Mesothelial cell of epicardium (in vitro differentiated cells): ENCODE data around the gene SYNE2. TPM values are rescaled to one million over a fixed set of nuclear protein-coding genes. Genes with fewer than 3 reads are reported as not detected.
"Not testable (repeated sequence)": the region's sequence is repeated elsewhere in the genome, so short reads cannot be mapped to it uniquely, and the experiment has no call there.

ENCODE experiments used
- DNase-seq, 2 experiments: peaks; one replicate each; pipeline ENCODE4 v3.0.0; 2021; ENCODE audit warnings: low spot score in 2 of 2; ENCODE audit not compliant: unreplicated experiment in 2 of 2
- H3K27ac Mint-ChIP-seq: 2 replicates; pipeline ENCODE4 v1.8.0; 2021; ENCODE audit warnings: mixed read lengths
- H3K27me3 Mint-ChIP-seq: 2 replicates; pipeline ENCODE4 v1.8.0; 2021; ENCODE audit warnings: low read depth, mixed read lengths
- H3K36me3 Mint-ChIP-seq: 2 replicates; pipeline ENCODE4 v1.8.0; 2021; ENCODE audit warnings: mixed read lengths
- H3K4me1 Mint-ChIP-seq: 2 replicates; pipeline ENCODE4 v1.8.0; 2021; ENCODE audit warnings: mixed read lengths
- H3K4me3 Mint-ChIP-seq: 2 replicates; pipeline ENCODE4 v1.8.0; 2021; ENCODE audit warnings: mild to moderate bottlenecking, moderate library complexity, mixed read lengths
- H3K9me3 Mint-ChIP-seq: 2 replicates; pipeline ENCODE4 v1.8.0; 2021; ENCODE audit warnings: mixed read lengths
- total RNA-seq: library from RNA; stranded (reverse); gene quantifications from 3 replicates; pipeline ENCODE4 v1.2.1, GENCODE V29; 2021
- TF ChIP-seq, protein P1 (sequence below): fragments of 200-600 bp; sonication (generic); IDR thresholded peaks from one replicate; pipeline ENCODE4 v1.5.0; 2021; ENCODE audit warnings: antibody characterized with exemption; ENCODE audit not compliant: unreplicated experiment

Gene SYNE2, protein sequence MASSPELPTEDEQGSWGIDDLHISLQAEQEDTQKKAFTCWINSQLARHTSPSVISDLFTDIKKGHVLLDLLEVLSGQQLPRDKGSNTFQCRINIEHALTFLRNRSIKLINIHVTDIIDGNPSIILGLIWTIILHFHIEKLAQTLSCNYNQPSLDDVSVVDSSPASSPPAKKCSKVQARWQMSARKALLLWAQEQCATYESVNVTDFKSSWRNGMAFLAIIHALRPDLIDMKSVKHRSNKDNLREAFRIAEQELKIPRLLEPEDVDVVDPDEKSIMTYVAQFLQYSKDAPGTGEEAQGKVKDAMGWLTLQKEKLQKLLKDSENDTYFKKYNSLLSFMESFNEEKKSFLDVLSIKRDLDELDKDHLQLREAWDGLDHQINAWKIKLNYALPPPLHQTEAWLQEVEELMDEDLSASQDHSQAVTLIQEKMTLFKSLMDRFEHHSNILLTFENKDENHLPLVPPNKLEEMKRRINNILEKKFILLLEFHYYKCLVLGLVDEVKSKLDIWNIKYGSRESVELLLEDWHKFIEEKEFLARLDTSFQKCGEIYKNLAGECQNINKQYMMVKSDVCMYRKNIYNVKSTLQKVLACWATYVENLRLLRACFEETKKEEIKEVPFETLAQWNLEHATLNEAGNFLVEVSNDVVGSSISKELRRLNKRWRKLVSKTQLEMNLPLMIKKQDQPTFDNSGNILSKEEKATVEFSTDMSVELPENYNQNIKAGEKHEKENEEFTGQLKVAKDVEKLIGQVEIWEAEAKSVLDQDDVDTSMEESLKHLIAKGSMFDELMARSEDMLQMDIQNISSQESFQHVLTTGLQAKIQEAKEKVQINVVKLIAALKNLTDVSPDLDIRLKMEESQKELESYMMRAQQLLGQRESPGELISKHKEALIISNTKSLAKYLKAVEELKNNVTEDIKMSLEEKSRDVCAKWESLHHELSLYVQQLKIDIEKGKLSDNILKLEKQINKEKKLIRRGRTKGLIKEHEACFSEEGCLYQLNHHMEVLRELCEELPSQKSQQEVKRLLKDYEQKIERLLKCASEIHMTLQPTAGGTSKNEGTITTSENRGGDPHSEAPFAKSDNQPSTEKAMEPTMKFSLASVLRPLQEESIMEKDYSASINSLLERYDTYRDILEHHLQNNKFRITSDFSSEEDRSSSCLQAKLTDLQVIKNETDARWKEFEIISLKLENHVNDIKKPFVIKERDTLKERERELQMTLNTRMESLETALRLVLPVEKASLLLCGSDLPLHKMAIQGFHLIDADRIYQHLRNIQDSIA (N-terminal part only)
- 84.6 to 87.1 TPM (median 85.3 TPM) in 3 replicates for total RNA-seq

DNA sequence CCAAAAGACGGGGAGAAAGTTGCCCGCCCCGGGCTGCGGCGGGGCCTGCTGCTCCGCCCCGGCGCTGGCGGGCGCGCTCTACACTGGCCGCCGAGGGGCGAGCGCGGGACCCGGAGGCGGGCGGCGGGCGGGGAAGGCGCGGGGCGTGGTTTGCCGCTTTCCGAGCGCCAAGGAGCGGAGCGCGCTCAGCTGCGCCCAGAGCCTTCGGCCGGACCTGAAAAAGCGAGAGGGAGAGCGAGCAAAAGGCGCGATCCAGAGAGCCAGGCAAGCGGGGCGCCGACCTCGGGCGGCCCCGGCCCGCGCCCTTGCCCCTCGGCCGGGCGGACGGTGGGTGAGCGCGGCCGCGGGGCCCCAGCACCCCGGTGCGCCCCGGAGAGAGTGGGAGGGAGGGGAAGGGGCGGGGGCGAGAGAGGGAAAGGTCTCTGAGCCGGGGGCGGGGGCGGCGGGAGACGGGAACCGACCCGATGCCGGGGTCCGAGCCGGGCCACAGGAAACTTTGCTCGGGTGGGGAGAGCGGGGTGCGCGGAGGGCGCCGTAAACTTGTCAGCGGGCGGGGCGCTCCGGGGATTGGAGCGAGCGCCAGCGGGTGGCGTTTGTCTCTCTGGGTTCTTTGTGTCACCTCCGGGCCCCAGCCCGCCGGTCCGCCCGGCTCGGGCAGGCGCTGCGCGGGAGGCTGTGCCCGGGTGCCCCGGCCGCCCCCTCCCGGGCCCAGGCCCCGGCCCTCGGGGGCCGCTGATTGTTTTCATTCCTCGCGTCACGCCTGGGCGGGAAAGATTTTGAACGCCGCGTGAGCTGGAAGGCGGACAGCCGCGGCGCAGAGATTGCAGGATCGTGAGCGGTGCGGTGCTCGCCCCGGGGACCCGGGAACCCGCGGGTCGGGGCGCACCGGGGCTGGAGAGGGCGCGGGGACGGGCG, at the start of gene SYNE2:
Gene SYNE2, plus strand, starts transcription at position 188 of the 915 bp plus-strand sequence. CDS start 56,145 bp downstream, outside the sequence.
- H3K36me3 Mint-ChIP-seq = no peaks in the 10 kb centered on the region
- peak within 1 kb of the TSS; percentile 93 for H3K27ac Mint-ChIP-seq
- TF ChIP-seq, protein P1, sequence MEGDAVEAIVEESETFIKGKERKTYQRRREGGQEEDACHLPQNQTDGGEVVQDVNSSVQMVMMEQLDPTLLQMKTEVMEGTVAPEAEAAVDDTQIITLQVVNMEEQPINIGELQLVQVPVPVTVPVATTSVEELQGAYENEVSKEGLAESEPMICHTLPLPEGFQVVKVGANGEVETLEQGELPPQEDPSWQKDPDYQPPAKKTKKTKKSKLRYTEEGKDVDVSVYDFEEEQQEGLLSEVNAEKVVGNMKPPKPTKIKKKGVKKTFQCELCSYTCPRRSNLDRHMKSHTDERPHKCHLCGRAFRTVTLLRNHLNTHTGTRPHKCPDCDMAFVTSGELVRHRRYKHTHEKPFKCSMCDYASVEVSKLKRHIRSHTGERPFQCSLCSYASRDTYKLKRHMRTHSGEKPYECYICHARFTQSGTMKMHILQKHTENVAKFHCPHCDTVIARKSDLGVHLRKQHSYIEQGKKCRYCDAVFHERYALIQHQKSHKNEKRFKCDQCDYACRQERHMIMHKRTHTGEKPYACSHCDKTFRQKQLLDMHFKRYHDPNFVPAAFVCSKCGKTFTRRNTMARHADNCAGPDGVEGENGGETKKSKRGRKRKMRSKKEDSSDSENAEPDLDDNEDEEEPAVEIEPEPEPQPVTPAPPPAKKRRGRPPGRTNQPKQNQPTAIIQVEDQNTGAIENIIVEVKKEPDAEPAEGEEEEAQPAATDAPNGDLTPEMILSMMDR = no peak
- H3K27me3 Mint-ChIP-seq = peaks cover 3% of the 10 kb centered on the region
- DNase-seq = peak; percentile 69 to 89
- no peaks in the 10 kb centered on the region for H3K9me3 Mint-ChIP-seq
- H3K4me1 Mint-ChIP-seq = peaks cover 28% of the 10 kb centered on the region
- peak within 1 kb of the TSS; percentile 96 for H3K4me3 Mint-ChIP-seq

DNA sequence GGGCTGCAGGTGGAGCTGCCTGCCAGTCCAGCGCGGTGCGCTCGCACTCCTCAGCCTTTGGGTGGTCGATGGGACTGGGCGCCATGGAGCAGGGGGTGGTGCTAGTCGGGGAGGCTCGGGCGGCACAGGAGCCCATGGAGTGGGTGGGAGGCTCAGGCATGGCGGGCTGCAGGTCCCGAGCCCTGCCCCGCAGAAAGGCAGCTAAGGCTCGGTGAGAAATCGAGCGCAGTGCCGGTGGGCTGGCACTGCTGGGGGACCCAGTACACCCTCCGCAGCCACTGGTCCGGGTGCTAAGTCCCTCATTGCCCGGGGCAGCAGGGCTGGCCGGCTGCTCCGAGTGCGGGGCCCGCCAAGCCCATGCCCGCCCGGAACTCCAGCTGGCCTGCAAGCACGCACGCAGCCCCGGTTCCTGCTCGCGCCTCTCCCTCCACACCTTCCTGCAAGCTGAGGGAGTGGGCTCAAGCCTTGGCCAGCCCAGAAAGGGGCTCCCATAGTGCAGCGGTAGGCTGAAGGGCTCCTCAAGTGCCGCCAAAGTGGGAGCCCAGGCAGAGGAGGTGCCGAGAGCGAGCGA, 49.5 kb upstream of the SYNE2 start:
- not testable (repeated sequence) for H3K27ac Mint-ChIP-seq, DNase-seq, H3K27me3 Mint-ChIP-seq, H3K4me1 Mint-ChIP-seq, H3K4me3 Mint-ChIP-seq, H3K36me3 Mint-ChIP-seq, H3K9me3 Mint-ChIP-seq

DNA sequence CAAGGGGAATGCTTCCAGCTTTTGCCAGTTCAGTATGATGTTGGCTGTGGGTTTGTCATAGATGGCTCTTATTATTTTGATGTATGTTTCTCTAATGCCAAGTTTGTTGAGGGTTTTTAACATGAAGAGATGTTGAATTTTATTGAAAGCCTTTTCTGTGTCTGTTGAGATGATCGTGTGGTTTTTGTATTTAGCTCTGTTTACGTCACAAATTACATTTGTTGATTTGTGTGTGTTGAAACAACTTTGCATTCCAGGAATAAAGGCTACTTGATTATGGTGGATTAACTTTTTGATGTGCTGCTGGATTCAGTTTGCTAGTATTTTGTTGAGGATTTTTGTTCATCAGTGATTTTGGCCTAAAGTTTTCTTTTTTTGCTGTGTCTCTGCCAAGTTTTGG, 46.7 kb upstream of the SYNE2 start:
- H3K27ac Mint-ChIP-seq, H3K4me1 Mint-ChIP-seq, H3K4me3 Mint-ChIP-seq, H3K9me3 Mint-ChIP-seq, H3K36me3 Mint-ChIP-seq, DNase-seq, H3K27me3 Mint-ChIP-seq: not testable (repeated sequence)

DNA sequence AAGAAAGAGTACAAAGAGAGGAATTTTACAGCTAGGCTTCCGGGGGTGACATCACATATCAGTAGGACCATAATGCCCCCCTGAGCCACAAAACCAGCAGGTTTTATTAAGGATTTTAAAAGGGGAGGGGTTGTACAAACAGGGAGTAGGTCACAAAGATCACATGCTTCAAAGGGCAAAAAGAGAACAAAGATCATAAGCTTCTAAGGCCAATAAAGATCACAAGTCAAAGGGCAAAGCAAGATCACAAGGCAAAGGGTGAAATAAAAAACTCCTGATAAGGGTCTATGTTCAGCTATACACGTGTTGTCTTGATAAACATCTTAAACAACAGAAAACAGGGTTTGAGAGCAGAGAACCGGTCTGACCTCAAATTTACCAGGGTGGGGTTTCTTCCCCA, 41.1 kb upstream of the SYNE2 start:
- H3K36me3 Mint-ChIP-seq, H3K27ac Mint-ChIP-seq, H3K4me1 Mint-ChIP-seq, H3K4me3 Mint-ChIP-seq, H3K27me3 Mint-ChIP-seq, DNase-seq: not testable (repeated sequence)
- peaks cover 17% of the 10 kb centered on the region for H3K9me3 Mint-ChIP-seq

DNA sequence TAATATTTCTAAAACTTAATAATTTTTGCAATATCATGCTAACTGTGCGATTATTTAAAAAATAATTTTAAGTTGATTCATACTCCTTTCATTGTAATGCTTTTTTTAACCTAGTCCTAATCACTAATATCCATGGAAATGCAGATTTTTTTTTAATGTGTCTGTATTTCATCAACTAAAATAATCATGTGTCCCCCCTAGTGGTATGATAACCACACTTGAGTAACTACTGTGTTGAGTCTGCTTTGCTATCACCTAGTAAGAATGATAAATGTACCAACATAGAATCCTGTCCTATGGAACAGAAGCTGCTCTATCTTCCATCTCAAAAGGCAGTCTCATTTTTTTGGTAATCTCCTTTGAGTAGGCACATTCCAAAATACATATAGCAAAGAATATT, 19.1 kb upstream of the SYNE2 start:
- DNase-seq = no peak
- Mint-ChIP-seq H3K4me1 (no peaks in the 10 kb centered on the region), H3K27me3 (no peaks in the 10 kb centered on the region), H3K9me3 (no peaks in the 10 kb centered on the region), H3K27ac (no peak overlapping the region), H3K4me3 (no peak overlapping the region), H3K36me3 (no peaks in the 10 kb centered on the region)
- TF ChIP-seq, protein P1 = no peak

DNA sequence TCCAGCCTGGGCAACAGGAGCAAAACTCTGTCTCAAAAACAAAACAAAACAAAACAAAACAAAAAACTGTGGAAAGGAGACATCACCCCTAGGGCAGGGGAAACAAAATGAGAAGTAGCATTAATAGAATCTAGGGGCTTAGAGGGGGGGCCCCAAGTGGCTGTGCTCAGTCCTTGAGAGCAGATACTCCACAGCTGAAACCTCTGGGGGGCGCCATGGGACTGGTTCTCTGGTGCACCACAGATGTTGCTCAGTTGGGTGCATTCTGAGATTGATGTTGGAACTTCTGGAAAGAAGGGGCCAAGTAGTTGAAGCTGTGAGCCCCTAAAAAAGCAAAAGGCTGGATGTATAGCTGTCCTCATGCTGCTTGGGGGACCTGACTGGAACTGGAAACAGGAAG, 11.8 kb upstream of the SYNE2 start:
- no peak for DNase-seq
- H3K4me1 Mint-ChIP-seq = no peaks in the 10 kb centered on the region
- TF ChIP-seq, protein P1 = no peak
- H3K27me3 Mint-ChIP-seq = no peaks in the 10 kb centered on the region
- H3K4me3 Mint-ChIP-seq = no peak overlapping the region
- peaks cover 5% of the 10 kb centered on the region for H3K9me3 Mint-ChIP-seq
- no peak overlapping the region for H3K27ac Mint-ChIP-seq
- peaks cover 4% of the 10 kb centered on the region for H3K36me3 Mint-ChIP-seq
